Measurements from ENCODE around the gene FOLR2.
A peak's percentile ranks its signal among the peaks of the same experiment; 100 is the strongest.

The FOLR2 gene

DNA sequence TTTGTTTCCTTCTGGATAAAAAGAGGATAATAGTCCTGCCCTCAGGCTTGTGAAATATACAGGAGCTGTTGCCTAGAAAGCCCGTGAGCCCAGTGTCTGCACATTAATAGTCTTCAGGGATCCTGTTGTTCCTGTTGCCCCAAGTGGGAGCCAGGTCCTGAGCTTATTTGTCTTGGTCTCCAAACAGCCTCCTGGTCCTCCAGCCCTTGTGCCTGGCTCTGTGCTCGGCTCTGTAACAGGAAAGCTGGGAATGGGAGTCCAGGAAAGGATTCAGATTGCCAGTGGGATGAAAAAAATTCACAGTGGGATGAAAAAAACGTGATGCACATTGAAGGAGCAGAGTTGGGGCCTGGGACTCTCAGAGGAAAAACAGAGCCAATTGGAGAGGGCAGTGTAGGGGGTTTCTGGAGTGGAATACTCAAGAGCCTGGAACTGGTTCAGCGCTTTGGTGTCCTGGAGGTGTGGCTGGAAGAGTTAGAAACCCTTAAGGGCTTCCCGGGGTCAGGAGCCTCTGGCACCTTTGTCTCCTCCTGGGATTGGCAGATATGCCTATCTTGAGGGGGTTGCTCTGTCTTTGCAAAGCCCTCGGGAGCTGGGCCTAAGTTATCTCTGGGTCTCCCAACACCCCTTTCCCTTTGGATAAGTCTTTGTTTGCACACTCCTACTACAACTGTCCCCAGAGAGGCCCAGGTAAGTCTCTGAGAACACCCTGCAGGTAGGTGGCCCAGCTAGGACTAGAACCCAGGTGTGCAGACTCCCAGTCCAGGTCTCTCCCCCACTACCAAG lies 5.7 kb downstream of the FOLR2 start:
- ChIA-PET CTCF (interaction anchor here (0.7 to 3.2 kb wide), 5 partner anchors 15 to 78 kb away, joined by 3 to 28 read pairs (median 3); no protein-coding TSS in a partner anchor), POLR2A (no interaction called here)
- DNase-seq (ENCODE audit: extremely low spot score), result peak; percentile 7
- TF ChIP-seq, protein P1, sequence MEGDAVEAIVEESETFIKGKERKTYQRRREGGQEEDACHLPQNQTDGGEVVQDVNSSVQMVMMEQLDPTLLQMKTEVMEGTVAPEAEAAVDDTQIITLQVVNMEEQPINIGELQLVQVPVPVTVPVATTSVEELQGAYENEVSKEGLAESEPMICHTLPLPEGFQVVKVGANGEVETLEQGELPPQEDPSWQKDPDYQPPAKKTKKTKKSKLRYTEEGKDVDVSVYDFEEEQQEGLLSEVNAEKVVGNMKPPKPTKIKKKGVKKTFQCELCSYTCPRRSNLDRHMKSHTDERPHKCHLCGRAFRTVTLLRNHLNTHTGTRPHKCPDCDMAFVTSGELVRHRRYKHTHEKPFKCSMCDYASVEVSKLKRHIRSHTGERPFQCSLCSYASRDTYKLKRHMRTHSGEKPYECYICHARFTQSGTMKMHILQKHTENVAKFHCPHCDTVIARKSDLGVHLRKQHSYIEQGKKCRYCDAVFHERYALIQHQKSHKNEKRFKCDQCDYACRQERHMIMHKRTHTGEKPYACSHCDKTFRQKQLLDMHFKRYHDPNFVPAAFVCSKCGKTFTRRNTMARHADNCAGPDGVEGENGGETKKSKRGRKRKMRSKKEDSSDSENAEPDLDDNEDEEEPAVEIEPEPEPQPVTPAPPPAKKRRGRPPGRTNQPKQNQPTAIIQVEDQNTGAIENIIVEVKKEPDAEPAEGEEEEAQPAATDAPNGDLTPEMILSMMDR (IDR thresholded peaks at IDR 0.05; ENCODE audit: control extremely low read depth, extremely low read depth, low read depth, missing control alignments), result no peak

DNA sequence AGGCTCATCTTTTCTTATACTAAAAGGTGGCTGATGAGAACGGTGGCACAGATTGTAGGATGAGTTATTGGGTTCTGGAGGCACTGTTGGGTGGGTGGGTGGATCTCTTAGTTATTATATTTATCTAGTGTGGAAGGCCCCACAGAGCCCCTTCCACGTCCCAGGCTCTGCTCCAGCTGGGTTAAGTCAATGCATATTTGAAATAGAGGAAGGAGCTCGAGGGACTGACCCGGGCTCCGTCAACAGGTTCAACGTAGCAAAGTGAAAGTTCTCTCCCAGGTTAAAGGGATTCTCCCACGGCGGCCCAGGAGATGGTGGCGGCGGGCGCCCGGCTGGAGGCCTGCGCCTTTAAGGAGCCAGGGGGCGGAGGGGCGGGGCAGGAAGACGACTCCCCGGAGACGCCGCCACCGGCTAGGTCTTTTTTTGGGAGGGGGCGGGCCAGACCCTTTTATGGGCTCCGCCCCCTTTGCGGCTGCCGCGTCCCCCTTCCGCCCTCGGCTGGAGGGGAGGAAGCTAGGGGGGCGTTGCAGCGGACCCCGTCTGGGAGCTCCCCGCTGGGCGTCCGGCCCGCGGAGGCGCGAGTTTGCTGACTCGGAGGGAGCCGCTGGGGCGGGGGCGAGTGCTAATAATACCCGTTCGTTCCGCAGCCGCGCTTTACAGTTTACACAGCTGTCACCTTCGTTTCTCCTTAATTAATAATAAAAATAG lies 6.5 kb downstream of the FOLR2 start:
- peak; percentile 93 for DNase-seq (ENCODE audit: extremely low spot score)
- ChIA-PET CTCF (interaction anchor here (0.8 to 3.2 kb wide), 7 partner anchors 14 to 245 kb away, joined by 3 to 28 read pairs (median 3); no protein-coding TSS in a partner anchor), POLR2A (no interaction called here)
- TF ChIP-seq, protein P1 (IDR thresholded peaks at IDR 0.05; ENCODE audit: control extremely low read depth, extremely low read depth, low read depth, missing control alignments), result no peak

GRCh38 chr11:72223615-72224563 lies 7.3 kb downstream of the FOLR2 start:
- CTCF ChIA-PET, result interaction anchor here (0.8 to 3.2 kb wide), 8 partner anchors 13 to 246 kb away, joined by 3 to 28 read pairs (median 3); no protein-coding TSS in a partner anchor
- TF ChIP-seq, protein P1 (IDR thresholded peaks at IDR 0.05; ENCODE audit: control extremely low read depth, extremely low read depth, low read depth, missing control alignments), result no peak
- POLR2A ChIA-PET, result interaction anchor here (0.6 to 0.7 kb wide), 2 partner anchors 9 to 230 kb away, joined by 3 to 4 read pairs; no protein-coding TSS in a partner anchor
- DNase-seq (ENCODE audit: extremely low spot score), result peak; percentile 70

DNA sequence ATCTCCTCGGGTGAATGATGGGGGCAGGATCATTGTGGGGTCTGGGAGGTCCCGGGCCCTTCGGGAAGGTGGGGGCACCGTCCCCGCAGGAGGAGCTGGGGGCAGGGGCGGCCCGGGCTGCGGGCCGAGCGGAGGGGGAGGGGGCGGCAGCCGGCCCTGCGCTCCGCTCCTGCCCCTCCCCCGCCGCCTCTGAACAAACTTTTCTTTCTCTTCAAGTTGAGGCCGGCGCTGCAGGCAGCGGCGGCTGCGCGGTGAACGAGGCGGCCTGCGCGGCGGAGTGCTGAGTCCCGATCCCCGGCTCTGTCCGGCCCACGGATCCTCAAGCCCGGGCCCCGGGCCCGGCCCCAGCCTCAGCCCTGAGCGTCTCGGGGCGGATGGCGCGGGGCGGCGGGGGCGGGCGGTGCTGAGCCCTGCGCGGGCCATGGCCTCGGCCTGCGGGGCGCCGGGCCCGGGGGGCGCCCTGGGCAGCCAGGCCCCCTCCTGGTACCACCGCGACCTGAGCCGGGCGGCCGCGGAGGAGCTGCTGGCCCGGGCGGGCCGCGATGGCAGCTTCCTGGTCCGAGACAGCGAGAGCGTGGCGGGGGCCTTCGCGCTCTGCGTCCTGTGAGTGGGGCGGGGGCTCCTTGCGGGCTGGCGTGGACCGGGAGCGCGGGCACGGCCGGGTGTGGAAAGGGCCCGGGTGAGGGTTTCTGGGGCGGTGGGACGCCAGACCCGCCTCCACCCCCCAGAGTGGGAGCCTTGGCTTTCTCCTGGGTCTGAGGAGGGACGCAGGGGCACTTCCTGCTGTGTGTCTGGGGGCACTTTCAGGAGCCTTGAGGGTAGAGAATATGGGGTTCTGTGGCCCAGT lies 8.2 kb downstream of the FOLR2 start, which contains the start of gene INPPL1:
TSS of gene INPPL1 (plus strand) at position 204 of the 847 bp plus-strand sequence. CDS start at position 422, 218 bp downstream.
- TF ChIP-seq, protein P1 (IDR thresholded peaks at IDR 0.05; ENCODE audit: control extremely low read depth, extremely low read depth, low read depth, missing control alignments), result no peak
- DNase-seq (ENCODE audit: extremely low spot score), result peak; percentile 43
- ChIA-PET POLR2A (interaction anchor here (0.6 to 1.3 kb wide), 3 partner anchors 8 to 231 kb away, joined by 3 to 4 read pairs (median 3); no protein-coding TSS in a partner anchor), CTCF (interaction anchor here (2.9 to 5.8 kb wide), 2 partner anchors 13 to 207 kb away, joined by 10 to 36 read pairs; no protein-coding TSS in a partner anchor)

DNA sequence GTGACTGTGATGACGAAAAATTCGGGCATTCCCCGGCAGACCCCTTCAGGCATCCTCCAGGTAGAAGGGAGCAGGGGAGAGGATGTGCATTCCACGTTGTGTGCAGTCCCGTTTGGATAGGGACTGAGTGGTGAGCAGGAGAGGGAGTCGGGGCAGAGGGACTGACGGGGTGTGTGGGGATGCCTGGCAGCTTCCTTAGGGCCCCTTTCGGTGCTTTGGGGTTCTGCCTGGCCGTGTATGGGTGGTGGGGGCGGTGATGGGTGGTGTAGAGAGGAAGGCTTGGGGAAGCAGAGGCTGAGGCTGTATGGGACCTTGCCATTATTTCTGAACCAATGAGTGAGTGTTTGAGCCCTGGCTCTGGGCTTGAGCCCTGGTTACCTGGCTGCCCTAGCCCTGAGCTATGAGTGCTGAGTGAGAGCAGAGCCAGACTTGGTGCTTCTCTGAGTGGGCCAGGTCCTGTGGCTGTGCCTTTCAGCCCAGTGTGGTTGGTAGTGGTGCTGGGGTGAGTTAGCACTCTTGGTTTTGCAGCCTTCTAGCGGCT lies 8.9 kb downstream of the FOLR2 start:
- ChIA-PET POLR2A (interaction anchor here (1.3 kb wide), 1 partner anchor 11 kb away, joined by 3 read pairs; no protein-coding TSS in a partner anchor), CTCF (interaction anchor here (1.0 to 5.8 kb wide), 4 partner anchors 12 to 209 kb away, joined by 3 to 36 read pairs (median 6); partner anchors contain the start of gene CLPB)
- TF ChIP-seq, protein P1 (IDR thresholded peaks at IDR 0.05; ENCODE audit: control extremely low read depth, extremely low read depth, low read depth, missing control alignments), result no peak
- peak; percentile 19 for DNase-seq (ENCODE audit: extremely low spot score)

Data from GM10248 (cell line).